Occipital lobe (tissue), 2 donors: Measurements from ENCODE around the gene EVC2. TPM values are rescaled to one million over a fixed set of nuclear protein-coding genes. Genes with fewer than 3 reads are reported as not detected.
"Not testable (repeated sequence)": the region's sequence is repeated elsewhere in the genome, so short reads cannot be mapped to it uniquely, and the experiment has no call there.

Source experiments
- DNase-seq: peaks from one replicate; lab custom pipeline; 2025; lab: John Stamatoyannopoulos, UW
- total RNA-seq: library from RNA; depleted of rRNA; stranded (reverse); fragments of >200 nt; gene quantifications from one replicate; pipeline ENCODE4 v1.2.3, GENCODE V29; 2014

Gene EVC2
- total RNA-seq, 1 donor from 2014 or later, result 2.5 TPM

GRCh38 chr4:5631352-5632065 is 76.8 kb downstream of the EVC2 start:
- DNase-seq, result no peak

DNA sequence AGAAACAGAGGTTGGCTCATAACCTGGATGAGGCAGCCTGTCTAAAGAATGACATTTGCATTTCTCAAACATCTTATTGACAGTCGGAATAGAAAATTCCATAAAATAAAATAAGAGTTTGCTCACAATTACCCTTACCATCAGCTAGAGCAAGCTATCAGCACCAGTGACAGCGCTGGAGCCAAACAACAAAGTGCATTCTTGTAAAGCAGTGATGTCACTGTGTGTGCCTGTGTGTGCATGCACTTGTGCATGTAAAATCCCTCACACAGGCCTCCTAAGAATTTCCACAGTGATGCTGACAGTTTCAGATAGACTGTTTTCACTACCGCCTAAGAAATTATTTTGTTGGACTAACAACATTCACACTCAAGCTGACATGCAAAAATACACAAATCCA is 77.6 kb downstream of the EVC2 start:
- no peak for DNase-seq

DNA sequence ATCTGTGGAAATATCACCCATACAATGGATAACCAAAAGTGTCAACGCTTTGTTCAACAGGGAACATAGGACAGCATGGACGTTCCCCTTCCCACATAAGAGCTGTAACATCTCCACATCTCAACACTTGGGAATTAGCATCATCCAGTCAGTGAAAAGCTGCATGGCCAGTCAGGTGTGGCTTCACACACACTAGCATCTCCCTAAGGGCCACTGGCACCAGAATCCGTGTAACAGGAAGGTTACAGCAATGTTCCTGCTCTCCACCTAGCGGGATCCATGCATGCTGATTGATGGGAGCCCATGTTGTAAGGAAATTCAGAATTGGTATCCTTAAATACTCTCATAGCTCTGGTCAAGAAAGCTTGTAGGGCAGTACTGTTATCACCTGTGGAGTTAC is 78.8 kb downstream of the EVC2 start:
- no peak for DNase-seq

GRCh38 chr4:5626913-5627312 is 81.4 kb downstream of the EVC2 start:
- no peak for DNase-seq

DNA sequence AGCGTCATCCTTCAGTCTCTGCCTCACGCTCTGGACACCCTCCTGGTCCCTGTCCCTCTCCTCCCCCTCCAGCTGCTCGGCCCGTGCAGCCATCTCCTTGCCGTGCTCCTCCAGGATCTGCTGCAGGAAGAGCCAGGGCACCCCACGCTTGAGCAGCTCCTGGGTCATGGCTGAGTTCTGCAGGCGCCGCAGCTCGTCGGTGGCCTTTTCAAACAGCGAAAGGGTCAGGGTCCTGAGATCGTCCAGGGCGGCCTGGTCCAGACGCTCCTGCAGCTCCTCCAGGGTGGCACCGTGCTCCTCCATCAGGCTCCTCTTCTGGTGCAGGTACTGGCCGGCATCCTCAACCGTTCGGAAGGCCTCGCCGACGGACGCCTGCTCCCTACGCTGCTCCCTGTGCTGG is 85.8 kb downstream of the EVC2 start:
- no peak for DNase-seq

DNA sequence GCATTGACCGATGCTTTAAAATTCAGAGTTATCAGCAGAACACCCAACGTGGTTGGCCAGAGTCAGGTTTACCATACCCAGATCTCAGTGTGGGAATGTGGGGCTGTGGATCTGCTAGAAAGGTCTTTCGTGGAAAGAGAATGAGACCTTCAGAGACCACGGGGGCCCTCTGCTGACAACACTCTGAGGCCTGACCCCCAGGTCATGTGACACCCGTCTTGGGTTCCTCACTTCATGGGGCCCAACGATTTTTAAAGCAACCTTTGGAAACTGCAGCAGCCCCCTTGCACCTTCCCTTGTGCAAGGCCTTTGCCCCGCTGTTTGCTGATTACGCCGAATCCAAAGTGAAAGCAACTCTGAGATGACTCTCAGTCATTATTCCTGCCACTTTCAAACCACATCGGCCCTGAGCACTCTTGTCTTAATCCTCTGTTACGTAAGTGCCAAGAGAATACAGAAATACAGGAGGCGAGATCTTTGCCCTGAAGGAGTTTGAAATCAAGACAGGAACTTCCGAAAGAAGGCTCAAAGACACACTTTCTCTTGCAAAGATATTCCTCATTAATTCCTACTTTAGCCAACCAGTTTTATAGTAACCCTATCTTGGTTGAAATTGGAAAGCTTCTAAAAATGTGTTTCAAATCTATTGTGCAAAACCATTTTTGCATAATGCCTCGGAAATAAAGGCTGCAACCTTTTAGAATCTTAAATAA is 88.3 kb downstream of the EVC2 start:
- DNase-seq, result no peak

GRCh38 chr4:5618051-5618960 is 90.1 kb downstream of the EVC2 start:
- no peak for DNase-seq

DNA sequence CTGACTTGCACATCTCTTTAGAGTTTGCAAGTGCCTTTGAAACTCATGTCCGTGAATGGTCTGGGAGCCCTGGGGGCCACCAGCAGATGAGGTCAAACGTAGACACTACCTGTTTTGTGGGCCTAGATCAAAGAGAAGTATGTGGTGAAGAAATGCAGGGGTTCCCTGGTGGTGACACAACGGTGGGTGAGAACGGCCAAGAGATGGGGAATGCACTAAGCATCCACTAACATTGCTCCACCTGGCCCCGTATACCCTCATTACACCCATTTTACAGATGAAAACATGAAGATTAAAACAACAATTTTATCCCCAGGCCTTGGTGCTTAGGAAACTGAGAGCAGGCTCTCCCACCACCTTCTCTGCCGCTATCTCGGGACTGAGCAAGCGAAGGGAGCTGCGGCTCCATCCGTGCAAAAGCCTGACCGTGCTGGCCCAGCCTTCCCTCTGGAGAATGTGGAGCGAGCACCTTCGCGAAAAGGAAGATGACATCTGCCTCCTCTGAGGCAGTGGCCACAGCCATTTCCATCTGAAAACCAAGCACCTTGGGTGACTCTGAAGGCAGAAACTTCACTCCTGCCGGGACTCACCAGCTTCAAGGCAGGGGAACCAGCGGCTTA is 91.9 kb downstream of the EVC2 start:
- DNase-seq, result no peak

- DNase-seq, result no peak
Measured at GRCh38 chr4:5615496-5616075, 92.8 kb downstream of the EVC2 start.

- DNase-seq, result no peak
Measured at GRCh38 chr4:5611750-5612149, 96.6 kb downstream of the EVC2 start.

DNA sequence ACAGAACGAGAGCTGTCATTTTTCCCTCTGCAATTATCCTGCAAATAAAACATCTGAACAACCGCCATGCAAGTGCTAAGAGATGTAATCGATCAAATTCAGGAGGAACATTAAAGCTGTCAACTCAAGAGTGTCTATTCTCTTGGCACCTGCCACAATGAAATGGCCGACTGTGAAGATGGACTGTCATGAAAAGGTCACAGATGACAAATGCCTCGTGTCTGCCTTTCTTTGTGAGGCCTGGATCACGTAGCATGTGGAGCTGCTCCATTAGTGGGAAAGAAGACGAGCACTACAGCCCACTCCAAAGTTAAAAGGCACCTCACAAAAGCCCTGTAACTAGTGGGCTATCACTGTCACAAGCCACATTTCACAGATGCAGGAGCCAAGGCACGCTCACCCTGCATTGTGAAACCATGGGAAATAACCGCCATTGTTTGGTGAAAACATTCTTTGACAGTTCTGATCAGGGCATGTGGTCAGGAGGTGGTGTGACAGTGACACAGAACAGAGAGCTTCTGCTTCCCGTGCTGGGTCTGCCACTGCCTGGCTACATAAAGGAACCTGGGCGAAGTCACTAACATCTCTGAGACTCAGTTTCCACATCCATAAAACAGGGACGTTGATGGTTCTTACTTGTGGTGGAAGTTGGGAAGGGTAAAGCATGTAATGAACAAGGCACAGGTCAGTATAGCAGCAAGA is 98.9 kb downstream of the EVC2 start:
- DNase-seq, result no peak

DNA sequence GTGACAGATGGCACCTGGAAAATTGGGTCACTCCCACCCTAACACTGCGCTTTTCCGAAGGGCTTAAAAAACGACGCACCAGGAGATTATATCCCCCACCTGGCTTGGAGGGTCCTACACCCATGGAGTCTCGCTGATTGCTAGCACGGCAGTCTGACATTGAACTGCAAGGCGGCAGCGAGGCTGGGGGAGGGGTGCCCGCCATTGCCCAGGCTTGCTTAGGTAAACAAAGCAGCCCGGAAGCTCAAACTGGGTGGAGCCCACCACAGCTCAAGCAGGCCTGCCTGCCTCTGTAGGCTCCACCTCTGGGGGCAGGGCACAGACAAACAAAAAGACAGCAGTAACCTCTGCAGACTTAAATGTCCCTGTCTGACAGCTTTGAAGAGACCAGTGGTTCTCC is 114.5 kb downstream of the EVC2 start:
- DNase-seq, result not testable (repeated sequence)

DNA sequence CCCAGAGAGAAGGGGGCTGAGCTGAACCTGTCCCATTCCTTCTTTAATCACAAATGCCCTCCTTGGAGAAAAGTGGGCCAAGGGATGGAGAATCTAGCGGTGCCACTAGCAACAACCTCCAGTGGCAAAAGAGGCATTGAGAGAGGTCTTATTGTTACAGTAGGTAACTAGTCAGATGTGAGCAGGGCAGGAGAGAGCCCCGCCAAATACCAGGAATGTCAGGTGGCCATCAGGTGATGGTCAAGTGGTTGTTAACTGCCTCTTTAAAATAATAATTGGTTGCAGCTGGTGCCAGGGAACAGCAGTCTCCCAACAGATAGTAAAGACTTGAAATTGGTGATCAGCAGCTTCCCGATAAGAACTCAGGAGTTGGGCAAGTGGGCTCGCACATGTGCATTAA is 116.1 kb downstream of the EVC2 start:
- no peak for DNase-seq

DNA sequence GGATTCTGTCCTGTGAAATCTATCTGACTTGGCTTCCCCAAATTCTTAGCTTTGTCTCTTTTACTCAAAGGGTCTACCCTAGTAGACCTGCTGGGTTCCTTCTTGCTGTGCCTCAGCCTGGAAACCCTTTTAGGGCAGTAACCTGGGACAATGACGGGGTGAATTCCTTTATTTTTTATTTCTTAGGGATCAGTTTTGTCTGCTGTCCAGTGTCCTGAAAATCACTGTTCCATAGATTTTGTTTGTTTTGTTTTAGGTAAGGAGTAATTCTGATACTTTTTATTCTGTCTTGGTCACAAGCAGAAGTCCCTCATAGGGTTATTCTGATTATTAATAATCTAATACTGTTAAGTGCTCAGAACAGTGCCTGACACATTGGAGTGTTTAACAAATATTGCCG is 118.9 kb downstream of the EVC2 start:
- no peak for DNase-seq

GRCh38 chr4:5588046-5588445 is 120.3 kb downstream of the EVC2 start:
- no peak for DNase-seq

DNA sequence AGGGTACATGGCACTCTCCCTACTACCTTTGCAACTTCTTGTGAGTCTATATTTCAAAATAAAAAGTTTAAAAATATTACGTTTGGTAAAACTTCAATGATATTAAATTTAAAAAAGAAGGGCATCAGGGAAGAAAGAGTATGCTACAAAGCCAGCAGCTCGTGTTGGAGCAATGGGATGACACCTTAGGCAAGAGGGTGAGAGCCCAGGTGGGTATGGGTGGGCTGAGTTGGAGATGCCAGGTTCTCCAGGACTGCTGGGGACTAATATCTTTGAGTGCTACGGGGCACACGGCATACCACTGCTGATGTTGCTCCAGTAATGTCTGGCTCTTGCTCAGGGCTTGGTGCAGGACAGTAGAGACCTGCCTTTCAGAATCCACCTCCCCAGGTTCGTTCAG is 132.4 kb downstream of the EVC2 start:
- no peak for DNase-seq

DNA sequence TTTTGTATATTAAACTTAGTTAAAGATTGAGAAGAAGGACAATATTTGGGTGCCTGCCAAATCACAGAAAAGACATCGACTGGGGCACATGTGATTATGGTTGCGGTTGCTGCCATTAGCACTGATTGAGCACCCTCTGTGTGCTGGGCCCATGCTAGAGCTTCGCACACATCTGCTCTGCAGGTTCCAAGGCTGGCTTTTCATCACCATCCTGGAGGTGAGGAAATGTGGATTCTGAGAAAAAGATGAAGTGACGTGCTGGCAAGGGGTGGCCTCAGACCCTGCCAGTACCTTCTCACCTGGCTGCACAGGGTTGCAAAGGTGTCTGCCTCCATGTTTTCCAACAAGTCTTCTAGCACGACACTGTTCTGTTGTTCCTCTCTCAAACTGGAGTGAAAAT is 134.0 kb downstream of the EVC2 start:
- no peak for DNase-seq

GRCh38 chr4:5573965-5574364 is 134.4 kb downstream of the EVC2 start:
- DNase-seq, result no peak

- no peak for DNase-seq
Measured at GRCh38 chr4:5572751-5573150, 135.6 kb downstream of the EVC2 start.

DNA sequence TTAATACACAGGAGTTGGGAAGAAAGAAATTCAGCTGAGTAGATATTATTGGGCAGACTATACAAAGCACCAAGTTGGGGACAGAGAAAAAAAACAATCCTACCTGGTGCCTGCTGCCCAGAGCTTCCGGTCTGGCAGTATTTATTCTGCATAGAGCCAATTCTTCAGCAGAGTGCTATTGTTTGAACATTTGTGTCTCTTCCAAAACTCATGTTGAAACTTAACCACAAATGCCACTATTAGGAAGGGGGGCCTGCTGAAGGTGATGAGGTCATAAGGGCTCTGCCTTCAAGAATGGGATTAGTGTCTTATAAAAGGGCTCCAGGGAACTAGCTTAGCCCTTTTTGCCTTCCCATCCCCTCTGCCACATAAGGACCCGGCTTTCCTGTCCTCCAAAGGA is 136.2 kb downstream of the EVC2 start:
- DNase-seq, result no peak

DNA sequence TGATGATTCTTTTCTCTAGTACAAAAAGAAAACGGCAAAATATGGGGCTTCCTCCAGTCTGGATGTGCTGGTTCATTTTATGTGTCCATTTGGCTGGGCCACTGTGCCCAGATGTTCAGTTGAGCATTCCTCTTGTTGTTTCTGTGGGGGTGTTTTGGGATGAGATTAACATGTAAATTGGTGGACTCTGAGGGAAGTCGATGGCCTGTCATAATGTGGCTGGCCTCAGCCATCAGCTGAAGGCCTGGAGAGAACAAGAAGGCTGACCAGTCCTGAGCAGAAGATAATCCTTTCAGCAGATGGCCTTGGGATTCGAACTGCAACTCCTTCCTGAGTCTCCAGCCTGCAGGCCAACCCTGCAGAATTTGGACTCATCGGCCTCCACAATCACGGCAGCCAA is 136.7 kb downstream of the EVC2 start:
- no peak for DNase-seq
